Subcutaneous abdominal adipose tissue (tissue), 5 donors: ENCODE measurements around the gene RFNG.
"Not testable (repeated sequence)": the region's sequence is repeated elsewhere in the genome, so short reads cannot be mapped to it uniquely, and the experiment has no call there.

Experiments
- H3K27ac ChIP-seq: one replicate; pipeline ENCODE4 v1.7.0; 2013; ENCODE audit warnings: low read depth, mild to moderate bottlenecking, inconsistent platforms, low read length, moderate library complexity
- H3K27me3 ChIP-seq, 5 donors: one replicate each; pipeline ENCODE4 v1.7.0; 2013; ENCODE audit warnings: low read length in 5 of 5, inconsistent platforms in 1 of 5; ENCODE audit not compliant: control insufficient read depth in 5 of 5, insufficient read depth in 4 of 5
- H3K36me3 ChIP-seq, 5 donors: one replicate each; pipeline ENCODE4 v1.7.0; 2013; ENCODE audit warnings: low read length in 5 of 5; ENCODE audit not compliant: control insufficient read depth in 5 of 5, insufficient read depth in 5 of 5
- H3K4me1 ChIP-seq, 5 donors: one replicate each; pipeline ENCODE4 v1.7.0; 2013; ENCODE audit warnings: low read length in 5 of 5, mild to moderate bottlenecking in 3 of 5, moderate library complexity in 1 of 5; ENCODE audit not compliant: control insufficient read depth in 5 of 5, insufficient read depth in 5 of 5
- H3K4me3 ChIP-seq, 5 donors: one replicate each; pipeline ENCODE4 v1.7.0; 2013; ENCODE audit warnings: low read length in 5 of 5, low read depth in 1 of 5
- H3K9ac ChIP-seq, 5 donors: one replicate each; pipeline ENCODE4 v1.7.0; 2013; ENCODE audit warnings: low read length in 5 of 5, mild to moderate bottlenecking in 4 of 5, moderate library complexity in 3 of 5
- H3K9me3 ChIP-seq, 5 donors: one replicate each; pipeline ENCODE4 v1.7.0; 2013; ENCODE audit warnings: low read length in 5 of 5; ENCODE audit not compliant: control insufficient read depth in 5 of 5
- donor health status: healthy.
- donor health status: healthy.
- donor health status: healthy.
- donor health status: healthy.
- donor health status: healthy.

The RFNG gene

GRCh38 chr17:82043507-82043906 lies 8.1 kb downstream of the RFNG start:
- H3K9me3 ChIP-seq = no peaks in the 10 kb centered on the region
- no peaks in the 10 kb centered on the region for H3K27me3 ChIP-seq
- H3K4me3 ChIP-seq = no peak overlapping the region
- H3K36me3 ChIP-seq = peaks cover 0 to 19% (median 17%) of the 10 kb centered on the region in 5 donors
- H3K9ac ChIP-seq = no peak overlapping the region
- H3K4me1 ChIP-seq = peaks cover 0 to 8% (median 1%) of the 10 kb centered on the region in 5 donors
- H3K27ac ChIP-seq = no peak overlapping the region

DNA sequence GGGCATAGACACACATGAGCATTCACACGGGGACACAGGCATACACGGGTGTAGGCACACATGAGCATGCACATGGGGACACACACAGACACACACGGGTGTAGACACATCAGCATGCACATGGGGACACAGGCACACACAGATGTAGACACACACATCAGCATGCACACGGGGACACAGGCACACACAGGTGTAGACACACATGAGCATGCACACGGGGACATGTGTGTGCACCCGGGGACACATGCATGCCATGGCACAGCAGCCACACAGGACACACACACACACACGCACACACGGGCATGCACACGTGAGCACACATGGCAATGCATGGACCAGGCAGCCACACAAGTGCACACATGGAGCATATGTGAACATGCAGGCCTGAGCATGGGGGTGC lies 9.0 kb downstream of the RFNG start:
- Histone ChIP-seq H3K27ac (no peak overlapping the region), H3K4me3 (no peak overlapping the region), H3K27me3 (no peaks in the 10 kb centered on the region), H3K9me3 (no peaks in the 10 kb centered on the region), H3K4me1 (peaks cover 3 to 12% (median 4%) of the 10 kb centered on the region in 5 donors), H3K36me3 (peaks cover 0 to 12% (median 8%) of the 10 kb centered on the region in 5 donors), H3K9ac (no peak overlapping the region)

DNA sequence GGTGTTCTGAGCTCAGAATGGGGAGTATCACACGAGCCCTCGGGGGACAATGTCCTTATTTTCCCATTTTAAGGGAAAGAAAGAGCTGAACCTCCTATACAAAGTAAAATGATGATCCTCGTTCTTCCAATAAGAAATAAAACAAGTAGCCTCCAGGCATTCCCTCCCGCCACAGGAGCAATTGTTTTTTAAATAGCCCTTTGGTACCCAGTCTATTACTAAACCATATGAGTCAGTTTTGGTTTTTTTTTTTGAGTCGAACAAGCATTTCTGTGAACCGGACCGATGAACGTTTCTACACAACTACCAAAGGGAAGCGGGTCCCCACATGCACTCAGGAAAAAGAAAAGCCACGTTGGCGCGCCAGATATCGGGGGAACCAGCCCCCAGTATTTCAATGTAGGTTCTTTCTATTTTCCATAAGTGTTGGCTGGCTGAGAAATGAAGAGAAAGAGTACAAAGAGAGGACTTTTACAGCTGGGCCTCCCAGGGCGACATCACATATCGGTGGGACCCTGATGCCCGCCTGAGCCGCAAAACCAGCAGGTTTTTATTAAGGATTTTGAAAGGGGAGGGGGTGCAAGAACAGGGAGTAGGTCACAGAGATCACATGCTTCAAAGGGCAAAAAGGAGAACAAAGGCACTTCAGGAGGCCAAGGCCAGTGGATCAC lies 10.3 kb downstream of the RFNG start:
- Histone ChIP-seq H3K9ac (no peak overlapping the region), H3K27ac (no peak overlapping the region), H3K4me1 (peaks cover 4 to 19% (median 12%) of the 10 kb centered on the region in 5 donors), H3K4me3 (no peak overlapping the region), H3K27me3 (no peaks in the 10 kb centered on the region), H3K36me3 (no peaks in the 10 kb centered on the region), H3K9me3 (no peaks in the 10 kb centered on the region)

DNA sequence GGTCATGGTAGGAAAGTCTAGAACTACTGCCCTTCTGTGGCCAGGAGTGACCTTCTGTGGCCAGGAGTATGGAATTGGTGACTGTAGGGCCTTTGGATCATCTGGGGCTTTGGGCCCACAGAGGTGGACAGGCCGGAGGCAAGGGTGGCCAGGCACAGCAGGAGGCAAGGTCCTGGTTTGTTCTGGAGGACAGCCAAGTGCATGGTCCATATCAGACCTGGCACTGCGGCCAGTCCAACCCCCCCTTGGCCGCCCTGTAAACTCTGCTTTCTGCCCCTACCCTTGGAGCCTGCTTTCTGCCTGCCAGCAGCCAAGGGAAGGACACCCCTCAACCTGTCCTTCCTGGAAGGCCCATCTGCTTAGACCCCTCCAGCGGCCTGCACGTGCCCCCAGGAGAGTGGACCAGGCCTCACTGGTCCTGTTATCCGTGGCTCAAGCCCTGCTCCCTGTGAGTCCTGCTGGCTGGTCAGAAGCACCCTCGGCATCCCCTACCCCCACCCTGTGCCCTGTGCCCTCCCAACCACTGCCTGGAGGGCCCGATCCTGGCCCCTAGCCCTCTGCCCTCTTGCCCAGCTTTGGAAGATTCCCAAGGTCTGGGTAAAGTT lies 11.8 kb downstream of the RFNG start:
- H3K9me3 ChIP-seq = no peaks in the 10 kb centered on the region

GRCh38 chr17:82038796-82039409 lies 12.7 kb downstream of the RFNG start:
- not testable (repeated sequence) for H3K36me3 ChIP-seq, H3K27me3 ChIP-seq, H3K27ac ChIP-seq, H3K4me3 ChIP-seq, H3K9ac ChIP-seq, H3K9me3 ChIP-seq
- H3K4me1 ChIP-seq = peaks cover 4 to 29% (median 24%) of the 10 kb centered on the region in 5 donors

More for the DNA sequence above, 11.8 kb downstream of the RFNG start:
- no peak overlapping the region for H3K27ac ChIP-seq
- peaks cover 0 to 3% (median 0%) of the 10 kb centered on the region in 5 donors for H3K36me3 ChIP-seq
- peaks cover 4 to 27% (median 20%) of the 10 kb centered on the region in 5 donors for H3K4me1 ChIP-seq
- no peaks in the 10 kb centered on the region for H3K27me3 ChIP-seq
- H3K9ac ChIP-seq = no peak overlapping the region
- H3K4me3 ChIP-seq = no peak overlapping the region

GRCh38 chr17:82037889-82038195 lies 13.8 kb downstream of the RFNG start:
- H3K4me1 ChIP-seq = peaks cover 4 to 29% (median 24%) of the 10 kb centered on the region in 5 donors
- H3K27me3 ChIP-seq = no peaks in the 10 kb centered on the region
- peak overlapping the region; percentile 40 for H3K27ac ChIP-seq
- H3K9me3 ChIP-seq = no peaks in the 10 kb centered on the region
- peak overlapping the region; percentile 53 to 69 (median 65) for H3K4me3 ChIP-seq
- peaks cover 0 to 3% (median 0%) of the 10 kb centered on the region in 5 donors for H3K36me3 ChIP-seq
- peak overlapping the region in 2 of 5 donors; percentile 14 to 48 for H3K9ac ChIP-seq

DNA sequence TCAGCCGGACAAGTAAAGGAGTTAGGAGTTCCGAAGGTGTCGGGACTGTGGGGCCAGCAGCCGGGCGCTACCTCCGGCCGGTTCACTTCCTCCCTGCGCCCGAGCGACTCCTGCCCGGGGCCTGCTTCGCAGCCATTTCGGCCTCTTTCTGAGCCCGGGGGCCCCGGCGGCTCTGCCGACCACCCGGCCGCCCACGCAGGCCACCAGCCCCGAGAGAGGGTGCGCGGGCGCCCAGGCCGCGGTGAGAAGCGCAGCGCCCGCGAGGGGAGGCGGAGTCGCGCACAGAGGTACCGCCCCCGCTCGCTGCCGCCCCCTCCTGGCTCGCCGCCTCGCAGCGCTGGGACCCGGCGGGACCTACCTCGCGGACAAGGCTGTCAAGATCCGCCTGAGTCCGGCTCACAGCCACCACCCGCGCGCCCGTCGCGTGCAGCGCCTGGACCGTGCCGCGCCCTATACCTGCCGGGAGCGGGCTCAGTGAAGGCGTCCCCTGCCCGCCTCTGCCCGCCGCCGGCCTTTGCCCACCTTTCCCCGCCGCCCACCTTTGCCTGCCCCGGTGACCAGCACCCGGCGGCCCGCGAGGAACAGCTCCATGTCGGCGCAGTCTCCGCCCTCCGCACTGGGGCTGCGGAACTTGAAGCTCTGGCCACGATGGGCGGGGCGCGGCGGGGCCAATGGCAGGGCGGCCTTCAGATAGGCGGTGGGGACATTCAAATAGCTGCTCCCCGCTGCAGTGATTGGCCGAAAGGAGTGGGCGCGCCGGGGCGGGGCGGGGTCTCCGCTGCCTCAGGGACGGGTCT lies 14.3 kb downstream of the RFNG start, which contains the start of gene DCXR:
Gene DCXR (minus strand): TSS at position 606 of the 797 bp plus-strand sequence. CDS start 15 bp downstream, at position 591.
- peaks cover 4 to 34% (median 27%) of the 10 kb centered on the region in 5 donors for H3K4me1 ChIP-seq

GRCh38 chr17:82036634-82037091 lies 14.9 kb downstream of the RFNG start:
- no peaks in the 10 kb centered on the region for H3K9me3 ChIP-seq
- H3K36me3 ChIP-seq = peaks cover 0 to 3% (median 0%) of the 10 kb centered on the region in 5 donors
- H3K4me1 ChIP-seq = peaks cover 4 to 39% (median 32%) of the 10 kb centered on the region in 5 donors
- H3K27ac ChIP-seq = peak overlapping the region; percentile 57
- peaks cover 0 to 7% (median 0%) of the 10 kb centered on the region in 5 donors for H3K27me3 ChIP-seq
- peak overlapping the region; percentile 45 to 70 (median 67) for H3K4me3 ChIP-seq
- peak overlapping the region in 4 of 5 donors; percentile 70 to 91 (median 78) for H3K9ac ChIP-seq

More for the DNA sequence above, 14.3 kb downstream of the RFNG start, which contains the start of gene DCXR:
- Histone ChIP-seq H3K36me3 (peaks cover 0 to 3% (median 0%) of the 10 kb centered on the region in 5 donors), H3K9ac (peak within 1 kb of the TSS in 4 of 5 donors; percentile 70 to 91 (median 78)), H3K9me3 (no peaks in the 10 kb centered on the region), H3K27ac (peak within 1 kb of the TSS; percentile 57), H3K27me3 (peaks cover 0 to 3% (median 0%) of the 10 kb centered on the region in 5 donors), H3K4me3 (peak within 1 kb of the TSS; percentile 62 to 70 (median 67))

- H3K9me3 ChIP-seq = no peaks in the 10 kb centered on the region
- peaks cover 4 to 40% (median 34%) of the 10 kb centered on the region in 5 donors for H3K4me1 ChIP-seq
- H3K27me3 ChIP-seq = peaks cover 0 to 7% (median 0%) of the 10 kb centered on the region in 5 donors
- H3K27ac ChIP-seq = no peak overlapping the region
- peaks cover 0 to 3% (median 0%) of the 10 kb centered on the region in 5 donors for H3K36me3 ChIP-seq
- peak overlapping the region in 4 of 5 donors; percentile 45 to 70 (median 66) for H3K4me3 ChIP-seq
- H3K9ac ChIP-seq = peak overlapping the region in 3 of 5 donors; percentile 70 to 91 (median 73)
Measured at GRCh38 chr17:82035956-82036633, 15.5 kb downstream of the RFNG start.
